H1 (cell line): Measurements from ENCODE around the gene CCDC71L.

Experiments used
- CREB1 ChIP-seq: IDR thresholded peaks from 2 replicates; pipeline ENCODE4 v1.6.1; 2012; ENCODE audit warnings: inconsistent platforms
- EZH2 ChIP-seq: fragments of 200-600 bp; sonication (generic); IDR thresholded peaks from 2 replicates; pipeline ENCODE4 v1.7.1; 2012; ENCODE audit warnings: low read depth, mild to moderate bottlenecking, moderate library complexity, low read length, inconsistent platforms; ENCODE audit not compliant: severe bottlenecking
- TF ChIP-seq, protein P1 (sequence below): IDR thresholded peaks from 2 replicates; pipeline ENCODE4 v1.6.1; 2012; ENCODE audit warnings: inconsistent platforms
- TF ChIP-seq, protein P2 (sequence below), 3 experiments: IDR thresholded peaks; 1 replicate in 2 of 3; 2 replicates in 1 of 3; pipeline versions ENCODE4 v1.5.1 to v1.6.1; 2011; ENCODE audit warnings: low read length in 3 of 3, mild to moderate bottlenecking in 3 of 3, inconsistent platforms in 2 of 3, low read depth in 1 of 3, moderate library complexity in 1 of 3; ENCODE audit not compliant: insufficient read depth in 1 of 3; ENCODE audit errors: control extremely low read depth in 1 of 3

DNA sequence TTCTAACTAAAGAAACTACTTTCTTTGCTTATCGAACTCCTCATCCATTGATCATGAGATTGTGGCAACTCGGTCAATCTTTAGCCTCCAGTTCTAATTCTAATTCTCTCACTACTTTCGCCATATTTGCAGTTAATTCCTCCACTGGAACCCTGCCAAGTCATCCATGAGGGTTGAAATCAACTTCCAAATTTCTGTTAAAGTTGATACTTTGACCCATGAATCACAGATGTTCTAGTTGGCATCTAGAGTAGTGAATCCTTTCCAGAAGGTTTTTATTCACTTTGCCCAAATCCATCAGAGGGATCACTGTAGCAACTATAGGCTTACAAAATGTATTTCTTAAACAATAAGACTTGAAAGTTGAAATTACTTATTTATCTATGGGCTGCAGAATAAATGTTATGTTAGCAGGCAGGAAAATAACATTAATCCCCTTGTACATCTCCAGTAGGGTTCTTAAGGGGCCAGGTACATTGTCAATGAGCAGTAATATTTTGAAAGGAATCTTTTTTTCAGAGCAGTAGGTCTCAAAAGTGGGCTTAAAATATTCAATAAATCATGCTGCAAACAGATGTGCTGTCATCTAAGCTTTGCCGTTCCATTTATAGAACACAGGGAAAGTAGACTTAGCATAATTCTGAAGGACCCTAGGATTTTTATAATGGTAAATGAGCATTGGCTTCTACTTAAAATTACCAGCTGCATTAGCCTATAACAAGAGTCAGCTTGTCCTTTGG is 39.4 kb downstream of the CCDC71L start:
- TF ChIP-seq, protein P1, sequence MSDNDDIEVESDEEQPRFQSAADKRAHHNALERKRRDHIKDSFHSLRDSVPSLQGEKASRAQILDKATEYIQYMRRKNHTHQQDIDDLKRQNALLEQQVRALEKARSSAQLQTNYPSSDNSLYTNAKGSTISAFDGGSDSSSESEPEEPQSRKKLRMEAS: no peak
- TF ChIP-seq, protein P2, sequence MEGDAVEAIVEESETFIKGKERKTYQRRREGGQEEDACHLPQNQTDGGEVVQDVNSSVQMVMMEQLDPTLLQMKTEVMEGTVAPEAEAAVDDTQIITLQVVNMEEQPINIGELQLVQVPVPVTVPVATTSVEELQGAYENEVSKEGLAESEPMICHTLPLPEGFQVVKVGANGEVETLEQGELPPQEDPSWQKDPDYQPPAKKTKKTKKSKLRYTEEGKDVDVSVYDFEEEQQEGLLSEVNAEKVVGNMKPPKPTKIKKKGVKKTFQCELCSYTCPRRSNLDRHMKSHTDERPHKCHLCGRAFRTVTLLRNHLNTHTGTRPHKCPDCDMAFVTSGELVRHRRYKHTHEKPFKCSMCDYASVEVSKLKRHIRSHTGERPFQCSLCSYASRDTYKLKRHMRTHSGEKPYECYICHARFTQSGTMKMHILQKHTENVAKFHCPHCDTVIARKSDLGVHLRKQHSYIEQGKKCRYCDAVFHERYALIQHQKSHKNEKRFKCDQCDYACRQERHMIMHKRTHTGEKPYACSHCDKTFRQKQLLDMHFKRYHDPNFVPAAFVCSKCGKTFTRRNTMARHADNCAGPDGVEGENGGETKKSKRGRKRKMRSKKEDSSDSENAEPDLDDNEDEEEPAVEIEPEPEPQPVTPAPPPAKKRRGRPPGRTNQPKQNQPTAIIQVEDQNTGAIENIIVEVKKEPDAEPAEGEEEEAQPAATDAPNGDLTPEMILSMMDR (IDR thresholded peaks at IDR 0.05; ENCODE audit: control extremely low read depth in 1 of 3, insufficient read depth in 1 of 3, low read depth in 1 of 3, low read length in 3 of 3): no peak
- no peak for TF ChIP-seq EZH2
- TF ChIP-seq CREB1: no peak
